GM13976 (cell line): ENCODE results near the gene ELL2.

Experiments used
- DNase-seq: peaks from one replicate; pipeline ENCODE4 v3.0.0; 2012; ENCODE audit warnings: low spot score
- in situ Hi-C: fragments of 300-500 bp; cut with MboI; formaldehyde crosslinking; loops from one replicate; pipeline ENCODE4 v1.12.0; 2022; ENCODE audit warnings: low sequenced_read_pairs, mixed read lengths, inconsistent platforms; ENCODE audit not compliant: unreplicated experiment
- TF ChIP-seq, protein P1 (sequence below): IDR thresholded peaks from 2 replicates; pipeline ENCODE4 v1.5.1; 2012; ENCODE audit warnings: borderline replicate concordance, mild to moderate bottlenecking; ENCODE audit not compliant: insufficient read depth; ENCODE audit errors: extremely low read depth, missing control alignments, control extremely low read depth

ELL2 gene

DNA sequence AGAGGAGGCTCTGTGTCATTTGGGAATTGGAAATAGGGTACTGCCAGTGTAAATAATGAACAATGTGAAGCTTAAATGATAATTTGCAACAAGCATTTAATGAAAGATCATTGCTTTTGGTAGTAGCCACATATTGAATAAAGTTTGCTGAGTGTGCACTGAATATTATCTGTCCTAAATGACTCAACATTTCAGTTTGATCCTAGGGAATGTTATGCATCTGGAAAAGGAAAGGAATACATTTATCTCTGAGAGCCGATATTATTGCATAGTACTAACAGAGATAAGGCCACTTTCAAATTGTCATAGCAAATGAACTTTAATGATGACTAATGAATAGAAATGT lies 8.7 kb upstream of the ELL2 start:
- no peak for DNase-seq
- TF ChIP-seq, protein P1, sequence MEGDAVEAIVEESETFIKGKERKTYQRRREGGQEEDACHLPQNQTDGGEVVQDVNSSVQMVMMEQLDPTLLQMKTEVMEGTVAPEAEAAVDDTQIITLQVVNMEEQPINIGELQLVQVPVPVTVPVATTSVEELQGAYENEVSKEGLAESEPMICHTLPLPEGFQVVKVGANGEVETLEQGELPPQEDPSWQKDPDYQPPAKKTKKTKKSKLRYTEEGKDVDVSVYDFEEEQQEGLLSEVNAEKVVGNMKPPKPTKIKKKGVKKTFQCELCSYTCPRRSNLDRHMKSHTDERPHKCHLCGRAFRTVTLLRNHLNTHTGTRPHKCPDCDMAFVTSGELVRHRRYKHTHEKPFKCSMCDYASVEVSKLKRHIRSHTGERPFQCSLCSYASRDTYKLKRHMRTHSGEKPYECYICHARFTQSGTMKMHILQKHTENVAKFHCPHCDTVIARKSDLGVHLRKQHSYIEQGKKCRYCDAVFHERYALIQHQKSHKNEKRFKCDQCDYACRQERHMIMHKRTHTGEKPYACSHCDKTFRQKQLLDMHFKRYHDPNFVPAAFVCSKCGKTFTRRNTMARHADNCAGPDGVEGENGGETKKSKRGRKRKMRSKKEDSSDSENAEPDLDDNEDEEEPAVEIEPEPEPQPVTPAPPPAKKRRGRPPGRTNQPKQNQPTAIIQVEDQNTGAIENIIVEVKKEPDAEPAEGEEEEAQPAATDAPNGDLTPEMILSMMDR, result no peak
- in situ Hi-C loops, result no loop called here

DNA sequence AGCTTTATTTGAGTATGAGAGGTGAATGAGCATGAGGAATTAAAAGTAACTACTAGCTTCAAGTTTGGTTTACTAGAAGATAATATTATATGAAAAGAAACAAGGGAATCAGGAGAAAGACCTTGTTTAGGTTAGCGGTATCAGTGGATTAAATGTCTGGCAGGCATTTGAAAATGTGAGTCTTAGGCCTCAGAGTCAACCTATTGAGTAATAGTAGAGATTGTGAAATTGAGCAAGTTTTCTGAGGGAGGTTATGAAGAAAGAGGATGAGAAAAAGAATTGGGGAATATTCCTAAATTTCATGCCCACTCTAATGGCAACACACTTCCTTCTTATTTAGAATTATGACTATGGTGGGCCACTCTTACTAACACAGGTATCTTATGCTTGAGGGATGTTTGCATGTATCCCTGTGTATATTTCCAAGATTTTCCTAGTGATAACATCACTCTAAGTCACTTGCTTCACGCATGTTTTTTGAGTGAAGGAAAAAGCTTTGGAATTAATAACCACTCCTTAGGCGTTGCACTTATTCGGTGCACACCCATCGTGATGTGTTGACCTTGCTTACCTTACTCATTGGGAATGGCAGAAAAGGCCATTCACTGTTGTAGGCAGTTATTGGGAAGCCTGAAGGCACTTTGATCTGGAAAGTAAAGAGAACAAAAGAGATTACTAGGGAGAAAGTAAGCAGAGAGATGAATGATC lies 8.2 kb upstream of the ELL2 start:
- in situ Hi-C loops, result no loop called here
- TF ChIP-seq, protein P1, result no peak
- no peak for DNase-seq

DNA sequence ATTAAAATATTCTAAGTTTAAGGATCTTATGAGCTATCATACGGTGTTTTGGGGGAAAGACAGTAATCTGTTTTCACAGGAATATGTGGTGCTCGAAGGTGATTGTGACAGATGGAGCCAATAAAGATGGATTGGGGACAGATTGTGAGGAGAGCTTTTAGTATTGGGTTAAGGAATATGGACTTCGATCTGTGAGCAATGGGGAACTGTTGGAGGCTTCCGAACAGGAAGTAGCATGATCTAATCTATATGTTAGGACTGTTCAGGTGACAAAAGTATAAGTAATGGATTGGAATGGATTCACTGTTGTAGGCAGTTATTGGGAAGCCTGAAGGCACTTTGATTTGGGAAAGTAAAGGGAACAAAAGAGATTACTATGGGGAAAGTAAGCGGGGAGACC lies 7.4 kb upstream of the ELL2 start:
- in situ Hi-C loops, result no loop called here
- DNase-seq, result no peak
- TF ChIP-seq, protein P1, result no peak

DNA sequence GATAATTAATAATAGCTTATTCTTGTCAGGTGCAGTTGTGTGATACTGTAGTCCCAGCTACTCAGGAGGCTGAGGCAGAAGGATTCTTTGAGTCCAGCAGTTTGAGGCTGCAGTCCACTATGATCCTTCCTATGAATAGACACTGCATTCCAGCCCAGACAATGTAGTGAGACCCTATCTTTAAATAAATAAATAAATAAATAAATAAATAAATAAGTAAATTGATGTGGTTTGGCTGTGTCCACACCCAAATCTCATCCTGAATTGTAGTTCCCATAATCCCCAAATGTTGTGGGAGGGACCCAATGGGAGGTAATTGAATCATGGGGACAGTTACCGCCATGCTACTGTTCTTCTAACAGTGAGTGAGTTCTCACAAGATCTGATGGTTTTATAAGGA lies 5.6 kb upstream of the ELL2 start:
- DNase-seq, result no peak
- TF ChIP-seq, protein P1, result no peak
- in situ Hi-C loops, result no loop called here

DNA sequence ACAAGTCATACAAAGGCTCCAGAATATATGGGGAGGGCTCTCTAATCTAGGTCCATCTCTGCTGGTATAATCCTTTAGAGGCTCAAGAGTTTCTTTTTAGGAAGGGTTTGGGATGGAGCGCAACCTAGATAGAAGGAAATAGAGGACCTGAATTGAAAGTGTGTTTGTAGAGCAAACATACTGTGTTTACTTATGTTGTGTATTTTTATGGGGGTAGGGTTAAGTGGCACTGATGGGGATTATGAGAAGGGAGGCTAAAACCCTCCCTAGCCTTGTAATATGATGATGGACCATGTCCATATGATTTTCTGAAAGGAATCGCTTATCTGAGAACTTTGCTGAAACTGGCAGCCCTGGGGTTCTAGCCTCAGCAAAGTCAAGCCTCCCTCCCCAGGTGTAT lies 4.4 kb upstream of the ELL2 start:
- DNase-seq, result no peak
- TF ChIP-seq, protein P1, result no peak
- in situ Hi-C loops, result no loop called here

DNA sequence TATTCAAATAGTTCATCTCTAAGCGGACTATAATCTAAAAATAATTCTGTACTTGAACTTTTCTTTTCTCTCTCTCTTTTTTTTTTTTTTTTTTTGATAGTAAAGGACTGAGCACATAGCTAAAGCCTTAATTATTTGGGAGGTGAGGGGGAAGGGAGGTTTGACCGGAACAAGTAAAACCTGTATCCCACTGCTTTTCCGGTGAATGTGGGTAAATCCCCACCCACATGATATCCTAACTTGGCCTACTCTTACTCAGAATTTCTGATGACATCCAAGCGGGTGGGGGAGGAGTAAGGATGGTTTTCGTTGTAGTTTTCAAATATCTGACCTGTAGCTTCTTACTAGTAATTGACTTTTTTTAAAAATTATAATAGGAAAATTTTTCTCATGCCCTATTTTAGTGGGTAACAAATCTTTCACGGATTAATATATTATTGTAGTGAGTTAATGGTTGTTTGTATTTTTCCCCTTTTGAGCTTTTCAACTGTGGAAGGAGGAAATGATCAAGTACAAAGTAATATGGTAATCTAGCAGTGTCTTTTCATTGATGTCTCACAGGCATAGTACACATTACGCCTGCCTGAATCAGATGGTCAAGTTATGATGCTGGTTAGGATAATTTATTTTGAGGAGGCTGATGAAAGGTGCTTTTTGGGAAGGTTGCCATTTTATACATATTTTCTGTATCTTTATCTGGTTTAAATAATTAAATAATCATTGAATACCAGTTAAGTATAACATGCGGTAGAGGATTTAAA lies 2.2 kb upstream of the ELL2 start:
- in situ Hi-C loops, result no loop called here
- TF ChIP-seq, protein P1, result no peak
- DNase-seq, result no peak

DNA sequence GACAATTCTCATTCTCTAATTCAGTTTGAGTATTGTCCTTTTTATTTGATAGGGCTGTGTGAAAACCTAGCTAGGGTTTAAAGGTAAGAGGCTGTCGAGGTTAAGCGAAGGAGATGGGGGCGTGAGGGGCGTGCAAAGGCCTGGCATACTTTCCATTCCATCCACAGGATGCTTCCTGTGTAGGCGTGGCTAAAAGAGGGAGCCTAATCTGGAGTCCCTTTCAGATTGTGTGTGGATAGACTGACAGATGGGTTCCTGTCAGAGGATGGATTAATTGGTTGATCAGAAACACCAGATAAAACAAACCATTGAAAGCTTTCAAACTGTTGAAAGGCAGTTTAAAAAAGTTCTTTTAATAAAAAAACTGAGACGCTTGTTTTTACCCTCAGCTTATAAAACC lies 1.1 kb upstream of the ELL2 start:
- TF ChIP-seq, protein P1, result no peak
- no peak for DNase-seq
- in situ Hi-C loops, result no loop called here
